ENCODE measurements around the gene TMEM183A.
A peak's percentile ranks its signal among the peaks of the same experiment; 100 is the strongest.
"Not testable (repeated sequence)": the region's sequence is repeated elsewhere in the genome, so short reads cannot be mapped to it uniquely, and the experiment has no call there.

Gene TMEM183A

DNA sequence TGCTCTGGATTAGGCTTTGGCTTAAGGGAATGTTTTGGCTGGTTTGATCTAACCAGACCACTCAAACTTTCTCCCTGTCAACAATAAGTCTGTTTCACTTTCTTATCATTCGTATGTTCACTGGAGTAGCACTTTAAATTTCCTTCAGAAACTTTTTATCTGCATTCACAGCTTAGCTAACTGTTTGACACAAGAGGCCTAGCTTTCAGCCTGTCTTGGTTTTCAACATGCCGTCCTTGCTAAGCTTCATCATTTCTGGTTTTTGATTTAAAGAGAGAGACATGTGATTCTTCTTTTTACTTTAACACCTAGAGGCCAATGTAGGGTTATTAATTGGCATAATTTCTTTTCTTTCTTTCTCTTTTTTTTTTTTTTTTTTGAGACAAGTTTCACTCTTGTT lies 25.2 kb upstream of the TMEM183A start:
- H3K9ac ChIP-seq (ENCODE audit: low read length): no peak overlapping the region
- no peak overlapping the region for H3K4me3 ChIP-seq (ENCODE audit: low read depth, low read length)

DNA sequence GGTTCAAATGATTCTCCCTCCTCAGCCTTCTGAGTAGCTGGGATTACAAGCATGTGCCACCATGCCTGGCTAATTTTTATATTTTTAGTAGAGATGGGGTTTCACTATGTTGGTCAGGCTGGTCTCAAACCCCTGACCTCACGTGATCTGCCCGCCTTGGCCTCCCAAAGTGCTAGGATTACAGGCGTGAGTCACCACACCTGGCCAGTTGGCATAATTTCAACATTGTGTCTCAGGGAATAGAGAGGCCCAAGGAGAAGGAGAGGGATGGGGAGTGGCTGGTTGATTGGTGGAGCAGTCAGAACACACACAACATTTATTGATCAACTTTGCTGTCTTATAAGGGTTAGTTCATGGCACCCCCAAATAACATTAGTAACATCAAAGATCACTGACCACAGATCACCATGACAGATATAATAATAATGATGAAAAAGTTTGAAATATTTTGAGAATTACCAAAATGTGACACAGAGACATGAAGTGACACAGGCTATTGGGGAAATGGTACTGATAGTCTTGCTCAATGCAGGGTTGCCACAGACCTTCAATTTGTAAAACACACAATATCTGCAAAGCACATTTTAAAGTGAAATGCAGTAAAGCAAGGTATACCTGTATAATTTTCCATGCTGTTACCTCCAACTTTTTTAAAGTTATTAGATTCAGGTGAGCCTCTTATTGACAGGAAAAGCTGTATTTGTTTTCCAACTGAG lies 24.3 kb upstream of the TMEM183A start:
- Histone ChIP-seq H3K4me1 (ENCODE audit: control insufficient read depth in 1 of 2, insufficient read depth in 2 of 2, low read length in 2 of 2) (no peaks in the 10 kb centered on the region), H3K9ac (ENCODE audit: low read length) (no peak overlapping the region), H2AFZ (ENCODE audit: insufficient read depth, low read length, poor library complexity) (no peak overlapping the region), H4K12ac (ENCODE audit: low read depth, low read length) (no peak overlapping the region), H3K27ac (ENCODE audit: low read depth, low read length) (no peak overlapping the region), H3K9me3 (ENCODE audit: insufficient read depth, low read depth, low read length) (no peaks in the 10 kb centered on the region), H2AK5ac (ENCODE audit: low read length) (no peak overlapping the region), H4K8ac (ENCODE audit: low read depth, low read length) (no peak overlapping the region), H3K36me3 (ENCODE audit: control insufficient read depth in 1 of 2, insufficient read depth in 2 of 2, low read length in 2 of 2) (no peaks in the 10 kb centered on the region), H2BK5ac (ENCODE audit: low read depth, low read length, poor library complexity) (no peak overlapping the region), H2BK120ac (ENCODE audit: insufficient read depth, low read length, poor library complexity) (no peak overlapping the region), H3K18ac (ENCODE audit: low read length) (no peak overlapping the region), H3K79me2 (ENCODE audit: control insufficient read depth, insufficient read depth, low read length, poor library complexity) (no peaks in the 10 kb centered on the region), H3K27me3 (ENCODE audit: insufficient read depth, low read length) (no peaks in the 10 kb centered on the region), H2BK12ac (ENCODE audit: low read length) (no peak overlapping the region), H3K4me3 (ENCODE audit: low read depth, low read length) (no peak overlapping the region), H3K79me1 (ENCODE audit: low read length) (no peaks in the 10 kb centered on the region), H4K91ac (ENCODE audit: low read depth, low read length) (no peak overlapping the region), H3K23ac (ENCODE audit: low read length) (no peak overlapping the region), H3K14ac (ENCODE audit: low read length) (no peak overlapping the region), H3K4ac (ENCODE audit: low read depth, low read length) (no peak overlapping the region), H3K4me2 (ENCODE audit: low read length) (no peak overlapping the region)
- no CpG with 5 or more reads among the region's 3 CpGs for WGBS (ENCODE audit: extremely low coverage, insufficient coverage, insufficient read length)
- DNase-seq: peak; percentile 35 to 71

More for the DNA sequence above, 25.2 kb upstream of the TMEM183A start:
- no peak overlapping the region for H4K12ac ChIP-seq (ENCODE audit: low read depth, low read length)
- no peak overlapping the region for H2BK120ac ChIP-seq (ENCODE audit: insufficient read depth, low read length, poor library complexity)
- no peak overlapping the region for H2AK5ac ChIP-seq (ENCODE audit: low read length)
- no peak overlapping the region for H2BK5ac ChIP-seq (ENCODE audit: low read depth, low read length, poor library complexity)
- no CpG with 5 or more reads among the region's 2 CpGs for whole genome bisulfite sequencing (ENCODE audit: extremely low coverage, insufficient coverage, insufficient read length)
- no peaks in the 10 kb centered on the region for H3K79me2 ChIP-seq (ENCODE audit: control insufficient read depth, insufficient read depth, low read length, poor library complexity)
- H3K14ac ChIP-seq (ENCODE audit: low read length): no peak overlapping the region
- no peaks in the 10 kb centered on the region for H3K9me3 ChIP-seq (ENCODE audit: insufficient read depth, low read depth, low read length)
- no peaks in the 10 kb centered on the region for H3K36me3 ChIP-seq (ENCODE audit: control insufficient read depth in 1 of 2, insufficient read depth in 2 of 2, low read length in 2 of 2)
- H3K27me3 ChIP-seq (ENCODE audit: insufficient read depth, low read length): no peaks in the 10 kb centered on the region
- no peak for DNase-seq
- no peak overlapping the region for H3K4ac ChIP-seq (ENCODE audit: low read depth, low read length)
- H3K79me1 ChIP-seq (ENCODE audit: low read length): no peaks in the 10 kb centered on the region
- no peaks in the 10 kb centered on the region for H3K4me1 ChIP-seq (ENCODE audit: control insufficient read depth in 1 of 2, insufficient read depth in 2 of 2, low read length in 2 of 2)
- H3K4me2 ChIP-seq (ENCODE audit: low read length): no peak overlapping the region
- no peak overlapping the region for H3K18ac ChIP-seq (ENCODE audit: low read length)
- H3K23ac ChIP-seq (ENCODE audit: low read length): no peak overlapping the region
- no peak overlapping the region for H3K27ac ChIP-seq (ENCODE audit: low read depth, low read length)
- no peak overlapping the region for H4K91ac ChIP-seq (ENCODE audit: low read depth, low read length)
- no peak overlapping the region for H2BK12ac ChIP-seq (ENCODE audit: low read length)
- H2AFZ ChIP-seq (ENCODE audit: insufficient read depth, low read length, poor library complexity): no peak overlapping the region
- H4K8ac ChIP-seq (ENCODE audit: low read depth, low read length): no peak overlapping the region

DNA sequence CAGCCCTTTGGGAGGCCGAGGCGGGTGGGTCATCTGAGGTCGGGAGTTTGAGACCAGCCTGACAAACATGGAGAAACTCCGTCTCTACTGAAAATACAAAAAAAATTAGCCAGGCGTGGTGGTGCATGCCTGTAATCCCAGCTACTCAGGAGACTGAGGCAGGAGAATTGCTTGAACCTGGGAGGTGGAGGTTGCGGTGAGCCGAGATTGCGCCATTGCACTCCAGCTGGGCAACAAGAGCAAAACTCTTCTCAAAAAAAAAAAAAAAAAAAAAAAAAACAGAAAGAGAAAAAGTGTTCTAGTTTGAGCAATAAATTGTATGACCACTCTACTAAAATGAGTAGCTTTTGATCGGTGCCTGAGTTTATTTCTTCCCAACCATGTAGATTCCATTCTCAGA lies 21.1 kb upstream of the TMEM183A start:
- H3K4me3 ChIP-seq (ENCODE audit: low read depth, low read length); H3K36me3 ChIP-seq (ENCODE audit: control insufficient read depth in 1 of 2, insufficient read depth in 2 of 2, low read length in 2 of 2); H3K27ac ChIP-seq (ENCODE audit: low read depth, low read length); H2BK120ac ChIP-seq (ENCODE audit: insufficient read depth, low read length, poor library complexity); H3K9ac ChIP-seq (ENCODE audit: low read length); H3K4me1 ChIP-seq (ENCODE audit: control insufficient read depth in 1 of 2, insufficient read depth in 2 of 2, low read length in 2 of 2); H3K79me2 ChIP-seq (ENCODE audit: control insufficient read depth, insufficient read depth, low read length, poor library complexity); DNase-seq; H4K12ac ChIP-seq (ENCODE audit: low read depth, low read length); H3K79me1 ChIP-seq (ENCODE audit: low read length); H3K18ac ChIP-seq (ENCODE audit: low read length); H3K4me2 ChIP-seq (ENCODE audit: low read length); H3K9me3 ChIP-seq (ENCODE audit: insufficient read depth, low read depth, low read length); H3K23ac ChIP-seq (ENCODE audit: low read length); H2AFZ ChIP-seq (ENCODE audit: insufficient read depth, low read length, poor library complexity); H3K14ac ChIP-seq (ENCODE audit: low read length); H2AK5ac ChIP-seq (ENCODE audit: low read length); H2BK12ac ChIP-seq (ENCODE audit: low read length); H4K8ac ChIP-seq (ENCODE audit: low read depth, low read length); H2BK5ac ChIP-seq (ENCODE audit: low read depth, low read length, poor library complexity); H4K91ac ChIP-seq (ENCODE audit: low read depth, low read length); H3K27me3 ChIP-seq (ENCODE audit: insufficient read depth, low read length); H3K4ac ChIP-seq (ENCODE audit: low read depth, low read length): not testable (repeated sequence)
- no CpG with 5 or more reads among the region's 9 CpGs for WGBS (ENCODE audit: extremely low coverage, insufficient coverage, insufficient read length)

DNA sequence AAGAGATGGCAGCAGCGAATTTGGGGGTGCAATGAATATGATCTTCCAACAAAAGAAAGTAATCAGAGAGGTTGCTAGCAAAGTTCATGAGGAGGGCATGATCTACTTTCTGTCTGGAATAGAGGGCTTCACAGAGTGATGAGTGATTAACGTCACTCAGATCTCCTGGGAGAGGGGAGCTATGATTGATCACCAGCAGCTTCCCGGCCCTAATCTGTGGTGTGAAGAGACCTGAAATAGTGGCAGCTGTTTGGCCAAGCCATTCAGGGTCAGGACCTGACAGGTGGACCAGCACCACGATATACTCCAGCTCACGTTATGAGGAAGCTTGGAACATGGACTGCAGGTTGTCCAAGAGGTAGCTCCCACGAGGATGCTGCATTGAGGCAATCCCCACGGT lies 19.9 kb upstream of the TMEM183A start:
- Histone ChIP-seq H3K9ac (ENCODE audit: low read length) (no peak overlapping the region), H3K27ac (ENCODE audit: low read depth, low read length) (no peak overlapping the region), H4K91ac (ENCODE audit: low read depth, low read length) (no peak overlapping the region), H3K27me3 (ENCODE audit: insufficient read depth, low read length) (no peaks in the 10 kb centered on the region), H4K8ac (ENCODE audit: low read depth, low read length) (no peak overlapping the region), H3K9me3 (ENCODE audit: insufficient read depth, low read depth, low read length) (no peaks in the 10 kb centered on the region), H3K4ac (ENCODE audit: low read depth, low read length) (no peak overlapping the region), H3K18ac (ENCODE audit: low read length) (no peak overlapping the region), H3K23ac (ENCODE audit: low read length) (no peak overlapping the region), H3K14ac (ENCODE audit: low read length) (no peak overlapping the region), H2BK5ac (ENCODE audit: low read depth, low read length, poor library complexity) (no peak overlapping the region), H3K4me1 (ENCODE audit: control insufficient read depth in 1 of 2, insufficient read depth in 2 of 2, low read length in 2 of 2) (no peaks in the 10 kb centered on the region), H3K79me1 (ENCODE audit: low read length) (no peaks in the 10 kb centered on the region), H2AK5ac (ENCODE audit: low read length) (no peak overlapping the region), H4K12ac (ENCODE audit: low read depth, low read length) (no peak overlapping the region), H3K4me3 (ENCODE audit: low read depth, low read length) (no peak overlapping the region), H3K36me3 (ENCODE audit: control insufficient read depth in 1 of 2, insufficient read depth in 2 of 2, low read length in 2 of 2) (no peaks in the 10 kb centered on the region), H3K79me2 (ENCODE audit: control insufficient read depth, insufficient read depth, low read length, poor library complexity) (no peaks in the 10 kb centered on the region), H3K4me2 (ENCODE audit: low read length) (no peak overlapping the region), H2BK120ac (ENCODE audit: insufficient read depth, low read length, poor library complexity) (no peak overlapping the region), H2BK12ac (ENCODE audit: low read length) (no peak overlapping the region), H2AFZ (ENCODE audit: insufficient read depth, low read length, poor library complexity) (no peak overlapping the region)
- WGBS (ENCODE audit: extremely low coverage, insufficient coverage, insufficient read length): no CpG with 5 or more reads among the region's 7 CpGs
- no peak for DNase-seq
